IPS-15b (cell line): ENCODE data around the gene BPGM.

ENCODE experiments used
- H3K27me3 ChIP-seq: one replicate; pipeline ENCODE4 v1.6.1; 2013; ENCODE audit warnings: low read length; ENCODE audit not compliant: control insufficient read depth, insufficient read depth
- H3K36me3 ChIP-seq: one replicate; pipeline ENCODE4 v1.6.1; 2013; ENCODE audit warnings: low read length; ENCODE audit not compliant: control insufficient read depth, insufficient read depth
- H3K4me1 ChIP-seq: one replicate; pipeline ENCODE4 v1.6.1; 2013; ENCODE audit warnings: mild to moderate bottlenecking, low read length; ENCODE audit not compliant: control insufficient read depth, insufficient read depth
- H3K4me3 ChIP-seq: one replicate; pipeline ENCODE4 v1.5.1; 2013; ENCODE audit warnings: low read depth, low read length
- H3K9ac ChIP-seq: one replicate; pipeline ENCODE4 v1.6.1; 2013; ENCODE audit warnings: low read depth, mild to moderate bottlenecking, low read length
- H3K9me3 ChIP-seq: one replicate; pipeline ENCODE4 v1.6.1; 2013; ENCODE audit warnings: mild to moderate bottlenecking, low read length; ENCODE audit not compliant: control insufficient read depth, insufficient read depth

BPGM gene

GRCh38 chr7:134646425-134647305 lies at the start of gene BPGM:
Gene BPGM (plus strand): TSS chr7:134646853. CDS start chr7:134661508, 14,655 bp downstream.
- H3K4me3 ChIP-seq = peak within 1 kb of the TSS; percentile 92
- no peaks in the 10 kb centered on the region for H3K9me3 ChIP-seq
- no peaks in the 10 kb centered on the region for H3K36me3 ChIP-seq
- no peaks in the 10 kb centered on the region for H3K27me3 ChIP-seq
- H3K4me1 ChIP-seq = peaks cover 5% of the 10 kb centered on the region
- H3K9ac ChIP-seq = peak within 1 kb of the TSS; percentile 83

GRCh38 chr7:134599371-134599770 lies 47.3 kb upstream of the BPGM start:
- H3K4me3 ChIP-seq = no peak overlapping the region
- no peaks in the 10 kb centered on the region for H3K9me3 ChIP-seq
- H3K27me3 ChIP-seq = no peaks in the 10 kb centered on the region
- H3K36me3 ChIP-seq = no peaks in the 10 kb centered on the region
- no peaks in the 10 kb centered on the region for H3K4me1 ChIP-seq
- no peak overlapping the region for H3K9ac ChIP-seq

GRCh38 chr7:134601459-134601858 lies 45.2 kb upstream of the BPGM start:
- no peak overlapping the region for H3K9ac ChIP-seq
- no peaks in the 10 kb centered on the region for H3K27me3 ChIP-seq
- H3K4me1 ChIP-seq = no peaks in the 10 kb centered on the region
- no peaks in the 10 kb centered on the region for H3K9me3 ChIP-seq
- H3K4me3 ChIP-seq = no peak overlapping the region
- no peaks in the 10 kb centered on the region for H3K36me3 ChIP-seq

GRCh38 chr7:134602881-134603451 lies 43.7 kb upstream of the BPGM start:
- H3K36me3 ChIP-seq = no peaks in the 10 kb centered on the region
- H3K9me3 ChIP-seq = no peaks in the 10 kb centered on the region
- no peaks in the 10 kb centered on the region for H3K4me1 ChIP-seq
- H3K4me3 ChIP-seq = no peak overlapping the region
- no peak overlapping the region for H3K9ac ChIP-seq
- H3K27me3 ChIP-seq = no peaks in the 10 kb centered on the region

- Histone ChIP-seq H3K9ac (no peak overlapping the region), H3K36me3 (no peaks in the 10 kb centered on the region), H3K4me3 (no peak overlapping the region), H3K9me3 (no peaks in the 10 kb centered on the region), H3K4me1 (no peaks in the 10 kb centered on the region), H3K27me3 (no peaks in the 10 kb centered on the region)
Measured at GRCh38 chr7:134605978-134606923, 40.4 kb upstream of the BPGM start.

- Histone ChIP-seq H3K9me3 (no peaks in the 10 kb centered on the region), H3K36me3 (no peaks in the 10 kb centered on the region), H3K27me3 (no peaks in the 10 kb centered on the region), H3K9ac (no peak overlapping the region), H3K4me1 (no peaks in the 10 kb centered on the region), H3K4me3 (no peak overlapping the region)
Measured at GRCh38 chr7:134611611-134612151, 35.0 kb upstream of the BPGM start.

- Histone ChIP-seq H3K9me3 (no peaks in the 10 kb centered on the region), H3K4me1 (no peaks in the 10 kb centered on the region), H3K4me3 (no peak overlapping the region), H3K9ac (no peak overlapping the region), H3K36me3 (no peaks in the 10 kb centered on the region), H3K27me3 (no peaks in the 10 kb centered on the region)
Measured at GRCh38 chr7:134612197-134612596, 34.5 kb upstream of the BPGM start.

- H3K9me3 ChIP-seq = no peaks in the 10 kb centered on the region
- H3K9ac ChIP-seq = no peak overlapping the region
- no peaks in the 10 kb centered on the region for H3K4me1 ChIP-seq
- H3K36me3 ChIP-seq = no peaks in the 10 kb centered on the region
- no peaks in the 10 kb centered on the region for H3K27me3 ChIP-seq
- no peak overlapping the region for H3K4me3 ChIP-seq
Measured at GRCh38 chr7:134613623-134614347, 32.9 kb upstream of the BPGM start.

GRCh38 chr7:134616611-134617010 lies 30.0 kb upstream of the BPGM start:
- H3K36me3 ChIP-seq = no peaks in the 10 kb centered on the region
- H3K4me1 ChIP-seq = no peaks in the 10 kb centered on the region
- no peak overlapping the region for H3K4me3 ChIP-seq
- H3K9ac ChIP-seq = no peak overlapping the region
- no peaks in the 10 kb centered on the region for H3K27me3 ChIP-seq
- H3K9me3 ChIP-seq = no peaks in the 10 kb centered on the region

- Histone ChIP-seq H3K27me3 (no peaks in the 10 kb centered on the region), H3K4me1 (no peaks in the 10 kb centered on the region), H3K4me3 (no peak overlapping the region), H3K9ac (no peak overlapping the region), H3K9me3 (no peaks in the 10 kb centered on the region), H3K36me3 (no peaks in the 10 kb centered on the region)
Measured at GRCh38 chr7:134618756-134619530, 27.7 kb upstream of the BPGM start.
